ENCODE data around the gene NAA10. TPM values are rescaled to one million over a fixed set of nuclear protein-coding genes. Genes with fewer than 3 reads are reported as not detected.
A peak's percentile ranks its signal among the peaks of the same experiment; 100 is the strongest.

Gene NAA10
- total and polyA plus RNA-seq, 2 of the 13 experiments (the other 11 are each of a cell fraction or from before 2014, with no cell fraction given), result 49.2 to 51.7 TPM

DNA sequence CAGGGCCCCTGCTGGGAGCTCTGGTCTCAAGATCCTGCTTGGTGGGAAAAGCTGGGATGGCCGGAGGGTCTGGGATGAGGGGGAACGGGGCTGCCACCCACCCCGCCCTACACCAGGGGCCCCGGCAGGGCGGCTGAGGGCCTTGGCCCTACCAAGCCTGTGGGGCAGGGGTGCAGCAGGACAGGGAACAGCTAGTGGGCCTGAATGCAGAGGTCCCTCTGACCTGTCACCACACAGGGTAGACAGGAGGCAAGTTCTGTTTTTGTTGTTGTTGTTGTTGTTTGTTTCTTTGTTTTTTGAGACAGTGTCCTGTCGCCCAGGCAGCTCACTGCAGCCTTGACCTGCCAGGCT, 9.9 kb upstream of the NAA10 start:
- Histone ChIP-seq H3K9me3 (ENCODE audit: low read length) (no peaks in the 10 kb centered on the region), H4K20me1 (ENCODE audit: insufficient read depth, low read length) (no peaks in the 10 kb centered on the region), H3K4me1 (ENCODE audit: insufficient read depth, low read length) (peaks cover 59% of the 10 kb centered on the region), H3K36me3 (replicated peaks in 1 of 2; ENCODE audit: control insufficient read depth in 1 of 2, insufficient read depth in 2 of 2, low read length in 2 of 2) (no peaks in the 10 kb centered on the region), H3K9ac (ENCODE audit: insufficient read depth, low read depth, low read length) (no peak overlapping the region), H3K4me3 (replicated peaks in 1 of 3; ENCODE audit: insufficient read depth in 1 of 3, low read depth in 2 of 3, low read length in 3 of 3) (no peak overlapping the region; a peak in 1 of 6 replicates), H3K27ac (ENCODE audit: extremely low read length, insufficient read depth, low read length) (no peak overlapping the region), H3K79me2 (ENCODE audit: insufficient read depth, low read length) (no peaks in the 10 kb centered on the region), H3K27me3 (ENCODE audit: control insufficient read depth in 1 of 2, insufficient read depth in 2 of 2, low read length in 2 of 2) (no peaks in the 10 kb centered on the region), H2AFZ (ENCODE audit: low read length) (no peak overlapping the region), H3K4me2 (ENCODE audit: low read depth, low read length) (no peak overlapping the region; the same call in 1 of the 2 replicates)
- DNase-seq (ENCODE audit: low spot score) (no peak), FAIRE-seq (no peak), ATAC-seq (no peak)
- in situ Hi-C loops (cut with HindIII; ENCODE audit: extremely low pct_ligation_motif_present, low pct_unique_long_range_greater_than_20kb) (no loop called here), intact Hi-C loops (cut with micrococcal nuclease; ENCODE audit: unreplicated experiment) (loop anchor here (10.0 kb wide), 1 partner anchor 180 kb away; the partner anchor contains the start of gene PLXNB3)
- TF ChIP-seq NFKB2 (CRISPR knock-in tag; IDR thresholded peaks at IDR 0.05; ENCODE audit: borderline replicate concordance) (no peak), DNMT1 (CRISPR knock-in tag; IDR thresholded peaks at IDR 0.05) (no peak), YEATS4 (CRISPR knock-in tag; IDR thresholded peaks at IDR 0.05; ENCODE audit: borderline replicate concordance) (no peak), RXRA (CRISPR knock-in tag; IDR thresholded peaks at IDR 0.05) (no peak)
- TF ChIP-seq, protein P1, sequence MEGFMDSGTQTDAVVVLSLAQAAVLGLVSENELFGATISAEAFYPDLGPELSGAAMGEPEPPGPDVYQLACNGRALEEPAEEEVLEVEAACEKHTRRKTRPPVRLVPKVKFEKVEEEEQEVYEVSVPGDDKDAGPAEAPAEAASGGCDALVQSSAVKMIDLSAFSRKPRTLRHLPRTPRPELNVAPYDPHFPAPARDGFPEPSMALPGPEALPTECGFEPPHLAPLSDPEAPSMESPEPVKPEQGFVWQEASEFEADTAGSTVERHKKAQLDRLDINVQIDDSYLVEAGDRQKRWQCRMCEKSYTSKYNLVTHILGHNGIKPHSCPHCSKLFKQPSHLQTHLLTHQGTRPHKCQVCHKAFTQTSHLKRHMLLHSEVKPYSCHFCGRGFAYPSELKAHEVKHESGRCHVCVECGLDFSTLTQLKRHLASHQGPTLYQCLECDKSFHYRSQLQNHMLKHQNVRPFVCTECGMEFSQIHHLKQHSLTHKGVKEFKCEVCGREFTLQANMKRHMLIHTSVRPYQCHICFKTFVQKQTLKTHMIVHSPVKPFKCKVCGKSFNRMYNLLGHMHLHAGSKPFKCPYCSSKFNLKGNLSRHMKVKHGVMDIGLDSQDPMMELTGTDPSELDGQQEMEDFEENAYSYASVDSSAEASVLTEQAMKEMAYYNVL (CRISPR knock-in tag; IDR thresholded peaks at IDR 0.05; ENCODE audit: borderline replicate concordance), result no peak
- POLR2A ChIA-PET, result interaction anchor here (1.4 to 5.8 kb wide), 2 partner anchors 10 to 17 kb away, joined by 5 to 82 read pairs; partner anchors contain the start of gene NAA10
- no TSS peak for BruUV-seq (replicated peaks)
- no CpG with 5 or more reads among the region's 6 CpGs for WGBS (ENCODE audit: low lambda C conversion rate)
- CTCF ChIA-PET (ENCODE audit: low intra/inter-chr PET ratio, low total read pairs), result no interaction called here

DNA sequence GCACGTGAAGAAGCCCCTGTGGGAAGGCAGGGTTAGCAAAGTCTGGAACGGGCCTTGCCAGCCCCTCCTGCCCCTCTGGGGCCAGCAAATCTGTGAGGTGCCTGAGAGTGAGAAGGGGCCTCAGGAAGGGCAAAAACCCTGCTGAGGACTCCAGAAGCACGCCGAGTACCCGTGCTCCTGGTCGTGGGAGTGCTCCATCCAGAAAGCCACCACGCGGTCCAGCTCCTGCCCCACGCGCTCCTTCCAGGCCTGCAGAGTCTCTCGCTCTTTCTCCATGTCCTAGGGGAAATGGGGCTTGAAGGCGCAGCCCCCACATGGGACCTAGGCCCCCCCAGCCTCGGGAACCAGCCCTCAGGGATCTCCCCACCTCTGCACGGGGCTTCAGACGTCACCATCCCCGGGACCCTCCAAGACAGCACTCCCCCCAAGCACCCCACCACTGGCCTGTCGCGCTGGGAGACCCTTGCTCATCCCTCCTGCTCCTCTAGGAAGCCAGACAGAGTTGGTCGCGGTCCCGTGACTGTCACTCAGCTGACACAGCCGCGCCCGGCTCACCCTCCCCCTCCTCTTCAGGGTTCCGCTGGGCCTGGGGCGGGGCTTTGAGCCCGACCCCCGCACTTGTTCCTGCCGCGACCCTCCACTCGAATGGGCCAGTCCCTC, 9.4 kb upstream of the NAA10 start, which contains the start of gene RENBP:
Gene RENBP (minus strand): TSS at position 504 of the 660 bp plus-strand sequence. CDS start 33 bp downstream, at position 471.
- ATAC-seq, result no peak
- TF ChIP-seq ZNF263 (CRISPR knock-in tag; IDR thresholded peaks at IDR 0.05) (peak; percentile 79), TEAD3 (CRISPR knock-in tag; optimal IDR thresholded peaks at IDR 0.05; ENCODE audit: borderline replicate concordance) (no peak), ZSCAN25 (CRISPR knock-in tag; IDR thresholded peaks at IDR 0.05) (no peak), HMG20A (CRISPR knock-in tag; IDR thresholded peaks at IDR 0.05; ENCODE audit: borderline replicate concordance) (no peak), BHLHE40 (IDR thresholded peaks at IDR 0.05; ENCODE audit: low read length) (peak; percentile 46; the same call in 1 of the 2 replicates), SKI (IDR thresholded peaks at IDR 0.05; ENCODE audit: partially characterized antibody) (no peak), EHMT2 (IDR thresholded peaks at IDR 0.05; ENCODE audit: borderline replicate concordance, low read depth, low read length) (no peak), ZNF615 (CRISPR knock-in tag; IDR thresholded peaks at IDR 0.05; ENCODE audit: borderline replicate concordance) (no peak)
- TF ChIP-seq, protein P2, sequence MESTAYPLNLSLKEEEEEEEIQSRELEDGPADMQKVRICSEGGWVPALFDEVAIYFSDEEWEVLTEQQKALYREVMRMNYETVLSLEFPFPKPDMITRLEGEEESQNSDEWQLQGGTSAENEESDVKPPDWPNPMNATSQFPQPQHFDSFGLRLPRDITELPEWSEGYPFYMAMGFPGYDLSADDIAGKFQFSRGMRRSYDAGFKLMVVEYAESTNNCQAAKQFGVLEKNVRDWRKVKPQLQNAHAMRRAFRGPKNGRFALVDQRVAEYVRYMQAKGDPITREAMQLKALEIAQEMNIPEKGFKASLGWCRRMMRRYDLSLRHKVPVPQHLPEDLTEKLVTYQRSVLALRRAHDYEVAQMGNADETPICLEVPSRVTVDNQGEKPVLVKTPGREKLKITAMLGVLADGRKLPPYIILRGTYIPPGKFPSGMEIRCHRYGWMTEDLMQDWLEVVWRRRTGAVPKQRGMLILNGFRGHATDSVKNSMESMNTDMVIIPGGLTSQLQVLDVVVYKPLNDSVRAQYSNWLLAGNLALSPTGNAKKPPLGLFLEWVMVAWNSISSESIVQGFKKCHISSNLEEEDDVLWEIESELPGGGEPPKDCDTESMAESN (CRISPR knock-in tag; conservative IDR thresholded peaks at IDR 0.05), result no peak

More for the DNA sequence above, 9.4 kb upstream of the NAA10 start, which contains the start of gene RENBP:
- DNase-seq (ENCODE audit: low spot score) (no peak), FAIRE-seq (no peak)
- Histone ChIP-seq H3K79me2 (ENCODE audit: insufficient read depth, low read length) (no peaks in the 10 kb centered on the region), H3K27ac (ENCODE audit: extremely low read length, insufficient read depth, low read length) (no peak within 1 kb of the TSS), H3K9ac (ENCODE audit: insufficient read depth, low read depth, low read length) (no peak within 1 kb of the TSS), H3K36me3 (replicated peaks in 1 of 2; ENCODE audit: control insufficient read depth in 1 of 2, insufficient read depth in 2 of 2, low read length in 2 of 2) (no peaks in the 10 kb centered on the region), H3K4me1 (ENCODE audit: insufficient read depth, low read length) (peaks cover 59% of the 10 kb centered on the region), H3K4me3 (replicated peaks in 1 of 3; ENCODE audit: insufficient read depth in 1 of 3, low read depth in 2 of 3, low read length in 3 of 3) (no peak within 1 kb of the TSS; a peak in 1 of 6 replicates), H2AFZ (ENCODE audit: low read length) (no peak within 1 kb of the TSS), H3K4me2 (ENCODE audit: low read depth, low read length) (no peak within 1 kb of the TSS; the same call in 1 of the 2 replicates), H3K27me3 (ENCODE audit: control insufficient read depth in 1 of 2, insufficient read depth in 2 of 2, low read length in 2 of 2) (no peaks in the 10 kb centered on the region), H3K9me3 (ENCODE audit: low read length) (no peaks in the 10 kb centered on the region), H4K20me1 (ENCODE audit: insufficient read depth, low read length) (no peaks in the 10 kb centered on the region)
- ChIA-PET POLR2A (interaction anchor here (1.4 to 5.8 kb wide), 2 partner anchors 9 to 16 kb away, joined by 5 to 82 read pairs; partner anchors contain the start of gene NAA10), CTCF (ENCODE audit: low intra/inter-chr PET ratio, low total read pairs) (no interaction called here)
- intact Hi-C loops (cut with micrococcal nuclease; ENCODE audit: unreplicated experiment), result loop anchor here (10.0 kb wide), 1 partner anchor 179 kb away; the partner anchor contains the start of gene PLXNB3
- BruUV-seq (replicated peaks), result no TSS peak
- no CpG with 5 or more reads among the region's 31 CpGs for WGBS (ENCODE audit: low lambda C conversion rate)
- in situ Hi-C loops (cut with HindIII; ENCODE audit: extremely low pct_ligation_motif_present, low pct_unique_long_range_greater_than_20kb), result no loop called here
